Lower leg skin (tissue), 3 donors: ENCODE data around the gene SLC11A2.

Source experiments
- CTCF ChIP-seq, 3 donors: fragments of 450-650 bp; IDR thresholded peaks; one replicate each; pipeline ENCODE4 v1.5.1; 2016; ENCODE audit warnings: antibody characterized with exemption in 3 of 3, mild to moderate bottlenecking in 3 of 3, moderate library complexity in 2 of 3
- POLR2A ChIP-seq, 2 donors: fragments of 450-650 bp; IDR thresholded peaks; one replicate each; pipeline ENCODE4 v1.6.1; 2016 to 2017; ENCODE audit warnings: antibody characterized with exemption in 2 of 2, mild to moderate bottlenecking in 1 of 2, moderate library complexity in 1 of 2

GRCh38 chr12:51028813-51029150 is 2.6 kb upstream of the SLC11A2 start:
- no peak for TF ChIP-seq CTCF (IDR thresholded peaks at IDR 0.05)
- TF ChIP-seq POLR2A (IDR thresholded peaks at IDR 0.05), result no peak
